GM23338 (cell line): ENCODE measurements around the gene HTR3C. TPM values are rescaled to one million over a fixed set of nuclear protein-coding genes. Genes with fewer than 3 reads are reported as not detected.

Experiments used
- CREB1 ChIP-seq: fragments of 250-450 bp; sonication (Bioruptor Pico); IDR thresholded peaks from 2 replicates; pipeline ENCODE4 v1.5.0; 2020; ENCODE audit warnings: low read depth, mild to moderate bottlenecking, moderate library complexity
- CTCF ChIP-seq, 2 experiments: fragments of 200-600 bp in 1 of 2; sonication (generic) in 1 of 2; conservative IDR thresholded peaks; 2 replicates each; pipeline versions ENCODE4 v1.5.1 to v1.6.1; 2016 to 2017; ENCODE audit warnings: antibody characterized with exemption in 2 of 2, low read depth in 2 of 2, mild to moderate bottlenecking in 2 of 2, moderate library complexity in 1 of 2
- JUNB ChIP-seq: IDR thresholded peaks from one replicate; pipeline ENCODE4 v1.6.1; 2016; ENCODE audit warnings: antibody characterized with exemption; ENCODE audit not compliant: unreplicated experiment
- polyA plus RNA-seq: library from polyadenylated mRNA; unstranded; fragments of >200 nt; fragmentation: Nextera tagmentation; extraction: Ambion mirVana; gene quantifications from 2 replicates; pipeline ENCODE4 v1.2.1, GENCODE V29; 2016
- small RNA-seq: library from RNA; depleted of rRNA; stranded (forward); fragments of <200 nt; gene quantifications from one replicate; pipeline ENCODE3, GENCODE V24; 2014; ENCODE audit warnings: low replicate concordance
- total RNA-seq: library from RNA; depleted of rRNA; stranded (reverse); fragments of >200 nt; shearing (Covaris generic); gene quantifications from 2 replicates; pipeline ENCODE4 v1.2.3, GENCODE V29; 2014; rRNA removed
- TF ChIP-seq, protein P1 (sequence below): fragments of 250-450 bp; sonication (Bioruptor Pico); IDR thresholded peaks from 2 replicates; pipeline ENCODE4 v1.5.0; 2020; ENCODE audit warnings: mild to moderate bottlenecking, moderate library complexity
- TF ChIP-seq, protein P2 (sequence below): IDR thresholded peaks from one replicate; pipeline ENCODE4 v1.6.1; 2018; ENCODE audit warnings: antibody characterized with exemption; ENCODE audit not compliant: unreplicated experiment

The HTR3C gene
- total and polyA plus RNA-seq, 2 experiments from 2014 or later, result not detected

DNA sequence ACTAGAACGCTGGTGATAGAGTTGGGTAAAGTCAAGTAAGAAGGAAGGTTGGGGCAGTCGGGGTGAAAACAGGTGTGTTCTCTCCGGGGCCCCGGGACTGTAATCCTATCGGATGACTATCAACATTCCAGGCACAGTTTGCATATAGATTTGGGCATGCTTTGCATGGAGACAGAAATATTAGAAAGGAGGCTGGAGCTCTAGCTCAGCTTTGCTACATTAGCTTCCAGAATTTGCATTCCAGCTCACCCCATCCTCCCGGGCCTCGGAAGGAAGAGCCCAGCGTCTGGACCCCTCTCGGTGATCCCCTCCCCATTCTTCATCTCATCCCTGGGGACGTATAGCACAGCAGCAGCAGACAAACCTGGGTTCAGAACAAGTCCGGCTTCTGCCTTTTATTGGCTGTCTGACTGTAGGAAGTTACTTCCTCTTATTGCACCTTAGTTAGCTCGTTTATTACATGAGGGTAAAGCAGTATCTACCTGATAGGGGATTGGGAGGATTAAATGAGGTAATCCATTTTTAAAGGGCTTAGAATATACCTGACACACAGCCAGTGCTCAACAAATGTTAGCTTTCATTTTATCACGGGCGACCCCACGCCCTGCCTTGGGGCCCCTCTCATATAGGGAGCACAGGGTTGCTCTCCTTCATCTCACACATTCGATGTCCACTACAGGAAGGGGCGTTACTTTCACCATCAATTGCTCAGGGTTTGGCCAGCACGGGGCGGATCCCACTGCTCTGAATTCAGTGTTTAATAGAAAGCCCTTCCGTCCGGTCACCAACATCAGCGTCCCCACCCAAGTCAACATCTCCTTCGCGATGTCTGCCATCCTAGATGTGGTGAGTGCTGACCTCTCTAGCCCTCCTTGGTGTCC, 47.2 kb downstream of the HTR3C start (continued):
- TF ChIP-seq, protein P1, sequence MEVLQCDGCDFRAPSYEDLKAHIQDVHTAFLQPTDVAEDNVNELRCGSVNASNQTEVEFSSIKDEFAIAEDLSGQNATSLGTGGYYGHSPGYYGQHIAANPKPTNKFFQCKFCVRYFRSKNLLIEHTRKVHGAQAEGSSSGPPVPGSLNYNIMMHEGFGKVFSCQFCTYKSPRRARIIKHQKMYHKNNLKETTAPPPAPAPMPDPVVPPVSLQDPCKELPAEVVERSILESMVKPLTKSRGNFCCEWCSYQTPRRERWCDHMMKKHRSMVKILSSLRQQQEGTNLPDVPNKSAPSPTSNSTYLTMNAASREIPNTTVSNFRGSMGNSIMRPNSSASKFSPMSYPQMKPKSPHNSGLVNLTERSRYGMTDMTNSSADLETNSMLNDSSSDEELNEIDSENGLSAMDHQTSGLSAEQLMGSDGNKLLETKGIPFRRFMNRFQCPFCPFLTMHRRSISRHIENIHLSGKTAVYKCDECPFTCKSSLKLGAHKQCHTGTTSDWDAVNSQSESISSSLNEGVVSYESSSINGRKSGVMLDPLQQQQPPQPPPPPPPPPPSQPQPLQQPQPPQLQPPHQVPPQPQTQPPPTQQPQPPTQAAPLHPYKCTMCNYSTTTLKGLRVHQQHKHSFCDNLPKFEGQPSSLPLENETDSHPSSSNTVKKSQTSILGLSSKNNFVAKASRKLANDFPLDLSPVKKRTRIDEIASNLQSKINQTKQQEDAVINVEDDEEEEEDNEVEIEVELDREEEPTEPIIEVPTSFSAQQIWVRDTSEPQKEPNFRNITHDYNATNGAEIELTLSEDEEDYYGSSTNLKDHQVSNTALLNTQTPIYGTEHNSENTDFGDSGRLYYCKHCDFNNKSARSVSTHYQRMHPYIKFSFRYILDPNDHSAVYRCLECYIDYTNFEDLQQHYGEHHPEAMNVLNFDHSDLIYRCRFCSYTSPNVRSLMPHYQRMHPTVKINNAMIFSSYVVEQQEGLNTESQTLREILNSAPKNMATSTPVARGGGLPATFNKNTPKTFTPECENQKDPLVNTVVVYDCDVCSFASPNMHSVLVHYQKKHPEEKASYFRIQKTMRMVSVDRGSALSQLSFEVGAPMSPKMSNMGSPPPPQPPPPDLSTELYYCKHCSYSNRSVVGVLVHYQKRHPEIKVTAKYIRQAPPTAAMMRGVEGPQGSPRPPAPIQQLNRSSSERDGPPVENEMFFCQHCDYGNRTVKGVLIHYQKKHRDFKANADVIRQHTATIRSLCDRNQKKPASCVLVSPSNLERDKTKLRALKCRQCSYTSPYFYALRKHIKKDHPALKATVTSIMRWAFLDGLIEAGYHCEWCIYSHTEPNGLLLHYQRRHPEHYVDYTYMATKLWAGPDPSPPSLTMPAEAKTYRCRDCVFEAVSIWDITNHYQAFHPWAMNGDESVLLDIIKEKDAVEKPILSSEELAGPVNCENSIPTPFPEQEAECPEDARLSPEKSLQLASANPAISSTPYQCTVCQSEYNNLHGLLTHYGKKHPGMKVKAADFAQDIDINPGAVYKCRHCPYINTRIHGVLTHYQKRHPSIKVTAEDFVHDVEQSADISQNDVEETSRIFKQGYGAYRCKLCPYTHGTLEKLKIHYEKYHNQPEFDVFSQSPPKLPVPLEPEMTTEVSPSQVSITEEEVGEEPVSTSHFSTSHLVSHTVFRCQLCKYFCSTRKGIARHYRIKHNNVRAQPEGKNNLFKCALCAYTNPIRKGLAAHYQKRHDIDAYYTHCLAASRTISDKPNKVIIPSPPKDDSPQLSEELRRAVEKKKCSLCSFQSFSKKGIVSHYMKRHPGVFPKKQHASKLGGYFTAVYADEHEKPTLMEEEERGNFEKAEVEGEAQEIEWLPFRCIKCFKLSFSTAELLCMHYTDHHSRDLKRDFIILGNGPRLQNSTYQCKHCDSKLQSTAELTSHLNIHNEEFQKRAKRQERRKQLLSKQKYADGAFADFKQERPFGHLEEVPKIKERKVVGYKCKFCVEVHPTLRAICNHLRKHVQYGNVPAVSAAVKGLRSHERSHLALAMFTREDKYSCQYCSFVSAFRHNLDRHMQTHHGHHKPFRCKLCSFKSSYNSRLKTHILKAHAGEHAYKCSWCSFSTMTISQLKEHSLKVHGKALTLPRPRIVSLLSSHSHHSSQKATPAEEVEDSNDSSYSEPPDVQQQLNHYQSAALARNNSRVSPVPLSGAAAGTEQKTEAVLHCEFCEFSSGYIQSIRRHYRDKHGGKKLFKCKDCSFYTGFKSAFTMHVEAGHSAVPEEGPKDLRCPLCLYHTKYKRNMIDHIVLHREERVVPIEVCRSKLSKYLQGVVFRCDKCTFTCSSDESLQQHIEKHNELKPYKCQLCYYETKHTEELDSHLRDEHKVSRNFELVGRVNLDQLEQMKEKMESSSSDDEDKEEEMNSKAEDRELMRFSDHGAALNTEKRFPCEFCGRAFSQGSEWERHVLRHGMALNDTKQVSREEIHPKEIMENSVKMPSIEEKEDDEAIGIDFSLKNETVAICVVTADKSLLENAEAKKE (CRISPR knock-in tag), result no peak
- TF ChIP-seq, protein P2, sequence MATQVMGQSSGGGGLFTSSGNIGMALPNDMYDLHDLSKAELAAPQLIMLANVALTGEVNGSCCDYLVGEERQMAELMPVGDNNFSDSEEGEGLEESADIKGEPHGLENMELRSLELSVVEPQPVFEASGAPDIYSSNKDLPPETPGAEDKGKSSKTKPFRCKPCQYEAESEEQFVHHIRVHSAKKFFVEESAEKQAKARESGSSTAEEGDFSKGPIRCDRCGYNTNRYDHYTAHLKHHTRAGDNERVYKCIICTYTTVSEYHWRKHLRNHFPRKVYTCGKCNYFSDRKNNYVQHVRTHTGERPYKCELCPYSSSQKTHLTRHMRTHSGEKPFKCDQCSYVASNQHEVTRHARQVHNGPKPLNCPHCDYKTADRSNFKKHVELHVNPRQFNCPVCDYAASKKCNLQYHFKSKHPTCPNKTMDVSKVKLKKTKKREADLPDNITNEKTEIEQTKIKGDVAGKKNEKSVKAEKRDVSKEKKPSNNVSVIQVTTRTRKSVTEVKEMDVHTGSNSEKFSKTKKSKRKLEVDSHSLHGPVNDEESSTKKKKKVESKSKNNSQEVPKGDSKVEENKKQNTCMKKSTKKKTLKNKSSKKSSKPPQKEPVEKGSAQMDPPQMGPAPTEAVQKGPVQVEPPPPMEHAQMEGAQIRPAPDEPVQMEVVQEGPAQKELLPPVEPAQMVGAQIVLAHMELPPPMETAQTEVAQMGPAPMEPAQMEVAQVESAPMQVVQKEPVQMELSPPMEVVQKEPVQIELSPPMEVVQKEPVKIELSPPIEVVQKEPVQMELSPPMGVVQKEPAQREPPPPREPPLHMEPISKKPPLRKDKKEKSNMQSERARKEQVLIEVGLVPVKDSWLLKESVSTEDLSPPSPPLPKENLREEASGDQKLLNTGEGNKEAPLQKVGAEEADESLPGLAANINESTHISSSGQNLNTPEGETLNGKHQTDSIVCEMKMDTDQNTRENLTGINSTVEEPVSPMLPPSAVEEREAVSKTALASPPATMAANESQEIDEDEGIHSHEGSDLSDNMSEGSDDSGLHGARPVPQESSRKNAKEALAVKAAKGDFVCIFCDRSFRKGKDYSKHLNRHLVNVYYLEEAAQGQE, result no peak
- TF ChIP-seq CTCF (conservative IDR thresholded peaks at IDR 0.05; ENCODE audit: low read depth in 2 of 2), result no peak
- no peak for TF ChIP-seq CREB1 (CRISPR knock-in tag)
- TF ChIP-seq JUNB, result no peak

Small RNA genes within 50 kb of the gene (small RNA-seq; reads per million reads assigned to genes)
- gene RF00019, result not detected

Other genes starting within 250 kb of the HTR3C start
- gene MAP6D1, start 227.5 kb upstream of the HTR3C start, total RNA-seq, result 8.2 and 10.6 TPM in 2 replicates
- 1.1 and 2.6 TPM in 2 replicates for gene MAP6D1, start 227.5 kb upstream of the HTR3C start, polyA plus RNA-seq
- 65.7 and 67.5 TPM in 2 replicates for gene PARL, start 168.2 kb upstream of the HTR3C start, total RNA-seq
- 78.7 and 82.7 TPM in 2 replicates for gene PARL, start 168.2 kb upstream of the HTR3C start, polyA plus RNA-seq
- gene ABCC5, start 35.2 kb upstream of the HTR3C start, total RNA-seq, result 38.5 and 39.9 TPM in 2 replicates
- gene ABCC5, start 35.2 kb upstream of the HTR3C start, polyA plus RNA-seq, result 14.0 TPM in 2 replicates
- gene HTR3D, start 21.3 kb upstream of the HTR3C start, total RNA-seq, result not detected in 2 replicates
- not detected in 2 replicates for gene HTR3D, start 21.3 kb upstream of the HTR3C start, polyA plus RNA-seq
- gene HTR3E, start 44.0 kb downstream of the HTR3C start, total RNA-seq, result not detected in 2 replicates
- not detected in 2 replicates for gene HTR3E, start 44.0 kb downstream of the HTR3C start, polyA plus RNA-seq
- 36.6 and 43.3 TPM in 2 replicates for gene EIF2B5, start 82.3 kb downstream of the HTR3C start, total RNA-seq
- 26.4 and 27.8 TPM in 2 replicates for gene EIF2B5, start 82.3 kb downstream of the HTR3C start, polyA plus RNA-seq
- gene DVL3, start 102.3 kb downstream of the HTR3C start, total RNA-seq, result 50.2 and 55.5 TPM in 2 replicates
- 25.6 and 33.5 TPM in 2 replicates for gene DVL3, start 102.3 kb downstream of the HTR3C start, polyA plus RNA-seq
- 269 and 305 TPM in 2 replicates for gene AP2M1, start 121.8 kb downstream of the HTR3C start, total RNA-seq
- 190 and 215 TPM in 2 replicates for gene AP2M1, start 121.8 kb downstream of the HTR3C start, polyA plus RNA-seq
- 48.9 and 60.4 TPM in 2 replicates for gene ABCF3, start 133.2 kb downstream of the HTR3C start, total RNA-seq
- gene ABCF3, start 133.2 kb downstream of the HTR3C start, polyA plus RNA-seq, result 32.7 and 33.4 TPM in 2 replicates
- 0.66 TPM in 1 of 2 replicates, not detected in the other for gene VWA5B2, start 176.5 kb downstream of the HTR3C start, total RNA-seq
- not detected in 2 replicates for gene VWA5B2, start 176.5 kb downstream of the HTR3C start, polyA plus RNA-seq
- 107 and 109 TPM in 2 replicates for gene ALG3, start 195.9 kb downstream of the HTR3C start, total RNA-seq
- 76.9 and 87.9 TPM in 2 replicates for gene ALG3, start 195.9 kb downstream of the HTR3C start, polyA plus RNA-seq
- gene EEF1AKMT4, start 196.6 kb downstream of the HTR3C start, total RNA-seq, result 9.8 and 14.3 TPM in 2 replicates
- gene EEF1AKMT4, start 196.6 kb downstream of the HTR3C start, polyA plus RNA-seq, result 11.2 and 12.9 TPM in 2 replicates
- 1.3 and 1.5 TPM in 2 replicates for gene CAMK2N2, start 208.5 kb downstream of the HTR3C start, total RNA-seq
- gene CAMK2N2, start 208.5 kb downstream of the HTR3C start, polyA plus RNA-seq, result 0.32 and 0.63 TPM in 2 replicates
- 0.24 TPM in 1 of 2 replicates, not detected in the other for gene ECE2, start 223.0 kb downstream of the HTR3C start, total RNA-seq
- gene ECE2, start 223.0 kb downstream of the HTR3C start, polyA plus RNA-seq, result 0.48 TPM in 1 of 2 replicates, not detected in the other
- 328 and 507 TPM in 2 replicates for gene PSMD2, start 246.2 kb downstream of the HTR3C start, total RNA-seq
- 101 and 117 TPM in 2 replicates for gene PSMD2, start 246.2 kb downstream of the HTR3C start, polyA plus RNA-seq